Measurements from ENCODE around the gene CHD5.

GRCh38 chr1:6162341-6162740 lies 17.8 kb downstream of the CHD5 start:
- no peak for TF ChIP-seq CTCF (IDR thresholded peaks at IDR 0.05)
- no peak for TF ChIP-seq ZFX (IDR thresholded peaks at IDR 0.05; ENCODE audit: borderline replicate concordance)
